Skin epidermis (tissue), 12 donors: Measurements from ENCODE around the gene RIIAD1.

Experiments used
- H3K27ac ChIP-seq, 21 experiments: fragments of 200-600 bp; sonication (generic) in 11 of 21; one replicate each; pipeline ENCODE4 v1.5.0; 2020; ENCODE audit warnings: mild to moderate bottlenecking in 3 of 21, inconsistent platforms in 2 of 21, moderate library complexity in 2 of 21
- H3K4me3 ChIP-seq, 7 experiments: fragments of 200-600 bp; sonication (generic) in 2 of 7; one replicate each; pipeline ENCODE4 v1.5.0; 2020; ENCODE audit warnings: inconsistent platforms in 2 of 7, mild to moderate bottlenecking in 2 of 7, moderate library complexity in 1 of 7

Gene RIIAD1

DNA sequence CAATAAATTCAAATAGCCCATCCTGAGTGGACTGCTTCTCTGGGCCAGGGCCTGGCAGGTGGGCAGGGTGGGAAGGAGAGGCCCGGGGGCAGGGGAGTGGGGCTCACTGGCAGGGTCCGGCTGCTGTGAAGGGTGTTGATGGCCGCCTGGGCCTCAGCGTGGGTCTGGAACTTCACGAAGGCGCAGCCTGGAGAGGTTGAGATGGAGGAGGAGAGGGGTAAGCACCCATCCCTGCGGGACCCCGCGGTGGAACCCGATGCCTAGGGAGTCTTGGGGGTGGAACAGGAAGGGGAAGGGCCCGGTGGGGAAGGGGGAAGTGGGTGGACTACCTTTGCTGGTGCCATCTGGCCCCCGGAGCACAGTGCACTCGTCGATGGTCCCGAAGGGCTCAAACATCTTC is 12.4 kb upstream of the RIIAD1 start:
- Histone ChIP-seq H3K4me3 (no peak overlapping the region), H3K27ac (no peak overlapping the region)

DNA sequence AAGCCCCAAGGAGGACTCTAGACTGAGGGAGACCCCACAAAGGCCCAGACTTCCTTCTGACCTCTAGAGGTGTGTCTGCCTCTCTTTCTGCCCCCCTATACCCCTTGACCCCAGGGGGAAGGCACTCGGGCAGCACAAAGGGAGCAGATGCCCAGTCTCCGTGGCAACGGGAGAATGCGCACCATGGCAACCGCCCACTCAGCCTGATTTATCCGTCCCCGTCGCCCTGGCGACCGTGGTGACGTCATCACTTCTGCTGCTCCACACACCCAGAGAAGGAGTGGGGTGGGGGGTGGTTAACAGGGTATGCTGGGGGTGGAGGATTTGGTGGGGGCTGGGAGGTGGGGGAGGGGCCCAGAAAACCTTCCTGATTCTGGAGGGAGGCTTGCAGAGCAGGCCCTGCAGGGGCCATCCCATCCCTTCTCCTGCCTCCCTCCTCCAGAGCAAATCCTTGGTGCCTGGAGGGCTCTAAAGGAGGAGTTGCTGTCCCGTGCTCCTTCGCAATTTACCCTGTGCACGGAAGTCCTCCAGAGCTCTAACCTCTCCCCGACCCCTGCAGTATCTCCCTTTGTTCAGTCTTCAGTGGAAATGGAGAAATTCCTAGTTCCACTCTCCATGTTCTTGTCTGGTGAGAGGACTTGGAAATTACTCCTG is 11.0 kb upstream of the RIIAD1 start:
- Histone ChIP-seq H3K27ac (no peak overlapping the region), H3K4me3 (no peak overlapping the region)

DNA sequence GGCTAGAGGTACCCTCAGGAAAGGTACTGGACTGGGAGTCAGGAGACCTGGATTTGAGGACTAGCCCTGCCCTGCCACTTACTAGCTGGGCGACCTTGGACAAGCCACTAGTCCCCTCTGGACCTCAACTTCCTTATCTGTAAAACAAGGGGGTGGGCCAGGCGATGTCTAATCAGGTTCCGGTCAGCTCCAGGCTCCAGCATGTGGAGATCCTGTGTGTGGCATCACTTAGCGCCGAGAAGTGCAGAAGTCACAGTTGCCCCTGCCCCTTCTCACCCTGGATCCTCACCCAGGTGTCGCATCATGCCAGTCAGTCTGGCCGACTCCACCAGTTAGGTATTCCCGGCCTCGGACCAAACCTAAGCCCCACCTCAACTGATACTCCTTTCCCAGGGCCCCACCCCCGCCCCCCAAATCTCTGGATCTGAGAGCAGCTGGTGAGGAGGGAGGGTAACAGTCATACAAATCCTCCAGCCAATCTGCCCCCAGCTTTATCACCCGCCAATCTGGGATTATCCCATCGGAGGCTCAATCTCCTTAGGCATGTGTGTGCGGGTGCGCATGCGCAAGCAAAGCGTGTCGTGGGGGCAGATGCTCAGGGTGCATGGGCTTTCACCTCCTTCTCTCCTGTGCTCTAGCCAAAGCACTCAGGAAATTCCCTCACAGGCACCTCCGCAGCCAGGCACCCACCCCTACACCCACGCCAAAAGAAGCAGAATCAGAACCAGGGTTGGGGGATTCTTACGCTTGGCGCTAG is 10.1 kb upstream of the RIIAD1 start:
- Histone ChIP-seq H3K27ac (no peak overlapping the region), H3K4me3 (no peak overlapping the region)

DNA sequence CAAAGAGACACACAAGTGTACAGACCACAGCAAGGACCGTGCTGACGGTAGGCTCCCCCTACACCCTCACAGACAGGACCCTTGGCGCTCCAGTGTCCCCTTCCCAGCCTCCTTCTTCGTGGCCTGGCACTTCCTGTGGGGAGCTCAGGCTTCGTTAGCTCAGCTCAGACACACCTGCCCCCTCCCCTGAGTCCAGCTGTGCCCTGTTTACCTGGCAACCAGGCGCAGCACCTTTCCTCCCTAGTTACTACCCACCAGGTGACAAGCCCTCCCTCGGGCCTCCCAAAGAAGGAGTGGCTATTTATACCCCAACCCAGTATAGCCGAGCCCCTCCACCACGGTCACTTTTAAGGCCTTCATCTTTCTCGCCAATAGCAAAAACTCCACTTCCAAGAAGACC is 9.4 kb upstream of the RIIAD1 start:
- Histone ChIP-seq H3K4me3 (no peak overlapping the region), H3K27ac (no peak overlapping the region)

DNA sequence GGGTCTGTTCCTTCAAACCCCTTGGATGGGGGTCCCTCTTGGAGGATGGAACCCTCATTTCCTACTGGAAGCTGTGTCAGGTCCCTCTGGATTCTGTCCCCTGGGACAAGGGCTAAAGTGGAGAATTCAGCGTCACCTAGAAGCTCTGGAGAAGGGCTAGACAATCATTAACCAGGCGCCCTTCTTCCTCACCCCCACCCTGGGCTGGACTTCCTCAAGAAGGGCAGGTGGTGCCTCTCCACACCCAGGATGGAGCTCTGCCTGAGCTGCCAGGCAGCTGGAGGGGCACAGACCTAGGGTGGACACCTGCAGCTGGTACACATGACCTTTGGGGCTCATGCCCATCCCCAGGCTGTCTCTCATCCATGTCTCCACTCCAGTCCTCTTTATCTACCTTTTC is 8.3 kb upstream of the RIIAD1 start:
- H3K4me3 ChIP-seq: no peak overlapping the region
- no peak overlapping the region for H3K27ac ChIP-seq

DNA sequence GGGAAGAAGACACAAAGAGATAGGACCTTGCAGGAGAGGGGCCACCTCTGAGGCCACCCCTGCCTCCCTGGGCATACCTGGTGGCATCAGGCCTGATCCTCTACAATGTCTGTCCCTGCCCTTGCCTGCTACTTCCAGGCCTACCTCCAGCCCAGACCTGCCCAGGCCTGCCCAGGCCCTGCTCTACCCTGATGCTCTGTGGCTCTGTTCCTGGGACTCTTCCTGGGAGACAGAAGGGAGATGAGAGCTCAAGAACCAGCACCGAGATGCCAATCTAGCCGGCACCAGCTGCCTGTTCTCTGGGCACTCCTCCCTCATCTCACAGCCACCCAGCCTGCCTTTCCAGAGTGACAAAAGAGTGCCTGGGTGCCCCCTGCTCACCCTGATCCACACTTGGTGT is 7.4 kb upstream of the RIIAD1 start:
- Histone ChIP-seq H3K4me3 (no peak overlapping the region), H3K27ac (no peak overlapping the region)

DNA sequence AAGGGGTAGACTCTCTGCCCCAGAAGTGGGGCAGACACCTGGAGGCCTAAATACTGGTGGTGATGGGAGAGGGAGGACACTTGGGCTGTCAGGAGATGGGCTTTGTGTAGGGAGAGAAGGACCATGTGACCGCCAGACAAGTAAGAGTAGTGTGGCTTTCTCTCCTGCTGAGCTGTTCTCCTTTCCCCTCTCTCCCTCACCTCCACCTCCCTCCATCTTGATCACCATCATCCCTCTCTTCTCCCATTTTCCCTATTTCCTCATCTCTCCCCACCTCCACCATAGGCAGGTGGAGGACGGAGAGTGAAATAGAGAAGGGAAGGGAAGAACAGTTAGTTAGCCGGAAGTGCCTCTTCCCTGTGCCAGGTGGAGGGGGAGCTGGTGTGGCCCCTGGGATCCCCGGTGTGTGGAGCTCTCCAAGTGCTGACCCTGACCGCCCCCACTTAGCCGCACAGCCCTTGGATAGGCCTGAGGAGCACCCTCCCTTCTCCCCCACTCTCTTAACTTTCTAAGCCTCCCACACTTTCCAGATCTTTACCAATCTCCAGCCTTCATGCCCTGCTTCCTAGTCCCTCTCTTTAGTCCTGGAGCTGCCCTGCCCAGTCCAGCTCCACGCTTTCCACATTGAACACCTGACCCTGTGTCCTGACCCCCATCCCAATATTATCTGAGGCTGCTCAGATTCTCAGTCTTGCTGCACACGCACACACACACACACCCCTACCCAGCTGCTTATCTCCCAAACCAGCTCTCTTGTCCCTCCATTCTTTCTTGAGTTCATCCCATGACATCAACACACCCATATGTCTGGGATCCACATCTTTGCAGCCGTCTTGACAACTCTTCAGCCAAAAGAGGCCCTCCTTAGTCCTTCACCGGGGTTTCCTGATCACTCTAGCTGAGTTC is 6.2 kb upstream of the RIIAD1 start:
- H3K4me3 ChIP-seq: no peak overlapping the region
- H3K27ac ChIP-seq: no peak overlapping the region

DNA sequence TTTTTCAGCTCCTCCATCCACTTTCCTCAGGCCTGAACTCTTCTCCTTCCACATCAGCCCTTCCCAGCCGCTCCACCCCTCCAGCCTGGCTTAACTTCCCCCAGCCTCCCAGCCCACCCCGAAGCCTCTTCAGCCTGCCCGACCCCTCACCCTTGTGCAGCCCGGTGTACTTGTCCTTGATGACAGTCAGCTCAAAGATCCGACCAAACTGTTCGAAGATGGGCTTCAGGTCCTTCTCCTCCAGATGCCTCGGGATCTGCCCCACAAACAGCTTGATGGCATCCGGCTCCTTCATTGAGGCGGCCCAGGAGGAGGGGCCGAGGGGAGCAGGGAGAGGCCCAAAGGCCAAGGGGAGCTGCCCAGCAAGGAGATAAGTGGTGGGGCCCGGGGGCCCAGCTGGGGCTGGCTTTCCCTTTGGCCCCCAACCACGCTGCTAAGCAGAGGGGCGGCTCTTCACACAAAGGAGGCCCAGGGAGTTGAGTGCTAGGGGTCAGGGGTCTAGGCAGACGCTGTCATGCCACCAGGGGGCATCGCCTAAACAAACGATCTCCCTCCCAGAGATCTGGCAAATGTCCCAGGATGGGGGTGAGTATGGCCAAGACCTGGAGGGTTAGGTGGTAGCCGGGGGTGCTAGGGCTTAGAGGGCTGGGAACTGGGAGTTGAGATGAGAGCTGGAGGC is 5.5 kb upstream of the RIIAD1 start:
- Histone ChIP-seq H3K4me3 (no peak overlapping the region), H3K27ac (no peak overlapping the region)

DNA sequence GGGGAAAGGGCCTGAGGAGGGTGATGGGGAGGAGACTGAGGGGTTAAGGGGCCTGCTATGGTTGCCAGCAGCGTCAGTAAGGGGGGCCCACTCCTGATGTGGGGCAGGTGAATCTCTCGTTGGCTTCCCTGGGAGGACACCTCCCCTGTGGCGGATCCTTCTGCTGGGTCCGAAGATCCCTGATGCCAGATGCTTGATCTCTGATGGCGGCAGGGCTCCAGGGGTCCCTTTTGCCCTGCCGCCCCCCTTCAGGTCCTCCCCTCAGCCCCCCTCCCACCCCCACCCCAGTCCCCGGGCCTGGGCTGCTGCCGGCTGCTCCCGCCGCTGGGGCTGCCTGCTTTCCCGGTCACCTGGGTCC is 4.9 kb upstream of the RIIAD1 start:
- H3K27ac ChIP-seq: no peak overlapping the region

DNA sequence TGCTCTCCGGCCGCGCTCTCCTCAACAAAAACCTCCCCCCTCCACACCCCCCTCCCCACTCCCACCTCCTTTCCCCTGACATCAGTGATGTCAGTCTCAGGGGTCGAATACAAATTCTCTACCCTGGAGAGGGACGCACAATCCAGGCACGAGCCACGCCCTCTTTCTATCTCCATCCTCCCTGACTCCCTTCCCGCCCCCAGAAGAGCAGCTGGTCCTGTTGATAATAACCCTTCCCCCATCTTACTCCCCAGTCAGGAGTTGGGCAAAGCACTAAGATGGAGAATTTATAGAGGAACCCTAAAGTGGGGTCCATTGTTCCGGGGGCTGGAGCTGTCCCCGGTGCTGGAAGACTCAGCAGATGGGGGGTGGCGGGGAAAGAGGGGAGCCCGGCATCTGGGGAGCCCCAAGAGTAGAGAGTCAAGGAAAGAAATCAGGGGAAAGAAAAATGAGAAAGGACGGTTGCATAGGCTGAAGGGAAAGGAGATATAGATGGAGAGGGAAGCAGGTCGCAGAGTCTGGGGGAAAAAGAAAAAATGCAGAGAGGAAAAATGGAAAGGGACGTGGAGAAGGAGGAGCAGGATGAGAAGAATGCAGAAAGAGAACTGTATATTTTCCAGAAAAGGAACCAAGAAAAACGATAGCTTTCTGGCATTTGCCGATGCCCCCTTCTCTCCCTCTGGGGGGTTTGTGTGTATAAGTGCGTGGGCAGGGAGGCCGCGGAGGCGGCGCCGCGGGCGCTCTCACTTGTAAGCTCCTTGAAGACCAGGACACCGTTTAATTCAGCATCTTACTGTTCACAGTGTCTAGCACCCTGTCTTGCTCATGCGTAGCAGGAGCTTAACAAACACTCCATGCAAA is 4.3 kb upstream of the RIIAD1 start, which contains the start of gene CELF3:
TSS of gene CELF3 (minus strand) at position 33 of the 861 bp plus-strand sequence. CDS start 783 bp downstream, outside the sequence.
- H3K27ac ChIP-seq: no peak within 1 kb of the TSS
- no peak within 1 kb of the TSS for H3K4me3 ChIP-seq

More for the DNA sequence above, 4.9 kb upstream of the RIIAD1 start:
- H3K4me3 ChIP-seq: no peak overlapping the region

DNA sequence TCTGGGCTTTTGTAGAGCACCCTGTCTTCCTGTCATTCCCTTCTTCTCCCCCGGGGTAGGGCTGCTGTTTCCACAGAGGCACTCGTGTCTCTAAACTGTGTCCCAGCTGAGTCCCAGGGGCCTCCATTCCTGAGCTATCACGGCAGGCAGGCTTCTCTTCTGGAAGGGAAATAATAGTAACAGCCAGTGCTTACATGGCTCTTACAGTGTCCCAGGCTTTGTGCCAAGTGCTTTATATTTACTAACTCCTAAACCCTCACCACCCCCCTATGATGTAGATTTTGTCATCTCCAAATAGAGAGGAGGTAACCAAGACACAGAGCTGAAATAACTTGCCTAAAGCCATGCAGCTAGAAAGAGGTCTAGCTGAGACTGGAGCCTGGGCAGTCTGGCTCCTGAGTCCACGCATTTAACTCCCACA is 3.3 kb upstream of the RIIAD1 start:
- H3K4me3 ChIP-seq: no peak overlapping the region
- H3K27ac ChIP-seq: no peak overlapping the region

DNA sequence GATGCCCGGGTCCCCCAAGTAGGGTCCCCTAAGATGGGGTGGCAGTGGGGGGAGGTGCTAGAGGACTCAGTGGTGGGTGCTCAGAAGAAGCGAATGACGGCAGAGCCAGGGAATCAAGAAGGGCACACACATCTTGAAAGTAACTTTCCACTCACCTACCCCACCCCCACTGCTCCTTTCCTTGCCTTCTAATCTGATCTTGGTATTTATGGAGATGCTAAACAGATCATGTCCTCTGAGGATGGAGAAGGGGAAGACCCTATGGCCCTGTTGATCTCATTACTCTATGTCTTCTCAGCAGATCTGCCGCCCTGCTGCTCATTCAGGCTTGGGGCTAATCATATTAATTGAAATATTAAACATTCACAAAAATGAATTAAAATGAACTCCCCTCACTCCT is 2.7 kb upstream of the RIIAD1 start:
- Histone ChIP-seq H3K27ac (no peak overlapping the region), H3K4me3 (no peak overlapping the region)

DNA sequence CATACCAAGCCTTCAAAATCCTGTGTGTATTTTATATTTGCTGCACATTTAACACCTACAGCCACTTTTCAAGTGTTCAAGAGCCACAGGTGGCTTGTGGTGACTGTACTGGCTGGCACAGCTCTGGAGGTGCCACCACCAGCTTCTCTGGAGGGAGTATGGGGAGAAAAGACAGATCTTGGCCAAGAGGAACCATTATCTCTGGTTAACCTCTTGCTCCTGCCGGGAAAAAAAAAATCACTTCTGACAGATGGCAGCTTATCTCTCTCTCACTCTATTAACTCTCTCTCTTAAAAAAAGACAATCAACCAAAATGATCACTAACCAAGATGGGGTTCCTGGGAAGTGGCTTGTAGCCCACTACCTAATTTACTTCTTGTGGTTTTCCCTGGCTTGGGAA is 1.2 kb upstream of the RIIAD1 start:
- Histone ChIP-seq H3K4me3 (no peak overlapping the region), H3K27ac (peak overlapping the region in 6 of 21 experiments; percentile 9 to 65 (median 50))

DNA sequence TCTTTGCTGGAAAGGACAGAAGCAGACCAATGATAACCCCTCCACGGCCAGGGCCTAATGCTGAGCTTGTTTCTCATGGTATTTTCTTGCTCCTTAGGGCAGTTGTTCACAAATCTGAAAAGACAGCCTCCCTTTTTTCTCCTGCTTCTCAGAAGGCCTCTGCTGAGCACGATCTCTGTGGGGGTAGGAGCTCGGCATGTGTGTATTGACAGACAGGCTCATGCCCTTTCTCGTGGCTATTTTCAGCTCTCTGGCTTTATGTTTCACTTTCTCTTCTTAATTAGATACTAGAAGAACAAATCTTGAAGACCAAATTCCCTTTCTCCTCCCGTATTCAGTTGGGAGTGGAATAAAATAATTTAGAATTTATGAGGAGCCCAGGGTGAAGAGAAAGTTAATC is 768 bp upstream of the RIIAD1 start:
- Histone ChIP-seq H3K4me3 (peak overlapping the region in 5 of 7 experiments; percentile 17 to 40 (median 18)), H3K27ac (peak overlapping the region in 8 of 21 experiments; percentile 9 to 69 (median 50))

DNA sequence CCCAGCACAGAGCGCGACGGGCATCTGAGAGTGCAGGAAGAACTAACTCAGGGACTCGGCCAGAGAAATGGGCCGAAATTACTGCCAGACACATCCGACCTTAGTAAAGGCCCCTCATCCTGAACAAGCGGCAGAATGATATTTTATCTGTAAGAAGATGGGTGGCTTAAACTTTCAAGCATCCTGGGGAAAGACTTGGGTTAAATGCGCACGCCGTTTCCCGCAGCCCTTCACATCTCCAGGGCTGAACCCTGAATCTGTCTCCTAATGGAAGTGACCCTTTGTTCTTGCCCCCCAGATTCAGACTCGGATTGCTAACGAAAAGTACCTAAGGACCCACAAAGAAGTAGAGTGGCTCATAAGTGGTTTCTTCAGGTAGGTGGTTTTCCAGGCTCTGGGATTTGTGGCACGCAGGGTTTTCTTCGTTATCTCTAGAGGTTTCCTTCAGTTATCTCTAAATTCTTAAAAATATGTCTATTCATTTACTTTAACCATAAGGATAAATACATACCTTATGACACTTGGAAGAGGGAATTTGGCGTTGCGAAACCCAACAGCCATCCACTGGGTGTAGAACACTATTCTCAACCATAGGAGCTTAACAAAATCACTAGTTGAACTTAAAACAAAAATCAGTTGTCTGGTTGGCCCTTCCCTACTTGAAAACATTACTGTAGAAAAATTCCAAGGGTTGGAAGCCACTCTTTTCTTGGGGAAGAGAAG is 627 bp downstream of the RIIAD1 start:
- peak overlapping the region in 4 of 21 experiments; percentile 45 to 65 (median 56) for H3K27ac ChIP-seq
- peak overlapping the region; percentile 17 to 42 (median 31) for H3K4me3 ChIP-seq

DNA sequence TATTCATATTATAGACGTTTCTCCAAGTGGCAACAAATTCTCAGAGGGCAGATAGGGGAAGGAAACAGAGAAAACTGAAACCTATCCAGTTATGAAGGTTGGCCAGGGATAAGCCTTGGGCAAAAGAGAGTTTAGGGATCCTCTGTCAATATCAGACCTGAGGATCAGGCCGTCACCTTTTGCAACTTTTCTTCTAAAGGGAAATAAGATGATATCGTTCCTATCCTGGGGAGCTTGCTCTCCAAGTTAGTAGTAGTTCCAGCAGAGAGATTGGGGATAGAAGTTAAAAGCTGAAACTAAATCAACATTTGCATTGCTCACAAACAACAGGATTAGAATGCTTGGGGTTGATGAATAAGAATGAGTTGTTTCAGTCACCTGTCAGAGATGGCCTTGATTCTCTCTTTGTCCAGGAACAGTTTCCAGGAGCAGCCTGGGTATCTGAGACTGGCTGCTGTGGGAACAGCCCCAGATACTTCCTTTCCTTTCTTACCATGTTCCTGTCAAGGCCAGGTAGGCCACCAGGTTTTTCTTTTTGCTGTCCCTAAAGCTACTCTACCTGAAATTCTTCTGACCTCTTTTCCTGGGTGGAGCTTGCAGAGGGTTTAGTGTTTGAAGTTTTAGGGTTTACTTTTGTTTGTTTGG is 2.5 kb downstream of the RIIAD1 start:
- H3K27ac ChIP-seq: no peak overlapping the region
- H3K4me3 ChIP-seq: no peak overlapping the region

DNA sequence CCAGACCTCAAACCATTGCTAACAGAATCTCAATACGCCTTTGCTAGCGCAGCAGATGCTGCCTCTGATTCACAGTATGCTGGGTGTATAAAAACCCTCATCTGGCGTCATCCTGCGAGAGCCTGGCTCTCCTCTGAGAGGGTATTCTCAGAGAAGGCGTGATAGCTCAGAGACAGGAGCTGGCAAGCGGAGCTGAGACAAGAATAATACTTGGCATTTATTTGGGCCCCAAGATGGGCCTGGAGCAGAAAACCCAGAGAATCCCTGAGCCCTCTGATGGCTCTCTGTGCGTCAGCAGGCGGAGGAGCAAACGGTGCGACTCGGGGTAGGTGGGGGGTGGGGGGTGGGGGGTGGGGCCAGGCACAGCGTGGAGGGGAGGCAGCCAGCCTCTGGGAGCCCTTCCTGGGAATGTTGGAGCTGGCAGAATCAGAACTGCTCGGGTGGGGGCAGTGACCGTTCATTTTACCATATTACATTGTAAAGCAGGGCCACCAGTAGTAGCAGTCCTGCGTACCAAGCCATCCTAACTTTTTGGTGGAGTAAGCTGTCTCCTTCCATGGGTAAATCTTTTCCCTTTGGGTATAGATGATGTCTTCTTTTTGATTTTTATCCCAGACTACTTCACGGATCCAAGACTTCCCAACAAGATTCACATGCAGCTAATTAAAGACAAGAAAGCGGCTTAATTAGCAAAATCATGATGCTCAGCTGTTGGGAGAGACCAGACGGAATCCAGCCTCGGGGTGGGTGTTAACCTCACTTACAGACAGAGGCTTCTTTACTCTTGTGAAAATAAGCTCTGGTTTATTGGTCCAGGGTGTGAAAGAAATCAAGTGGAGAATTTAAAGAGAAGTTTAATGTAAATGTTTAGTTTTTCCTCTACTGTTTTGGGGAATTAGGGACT is 7.1 kb downstream of the RIIAD1 start:
- no peak overlapping the region for H3K4me3 ChIP-seq
- peak overlapping the region in 1 of 21 experiments; percentile 44 for H3K27ac ChIP-seq
